ENCODE measurements around the gene CCDC3.

GRCh38 chr10:12847361-12847975 is 154.0 kb downstream of the CCDC3 start:
- TF ChIP-seq, protein P1, sequence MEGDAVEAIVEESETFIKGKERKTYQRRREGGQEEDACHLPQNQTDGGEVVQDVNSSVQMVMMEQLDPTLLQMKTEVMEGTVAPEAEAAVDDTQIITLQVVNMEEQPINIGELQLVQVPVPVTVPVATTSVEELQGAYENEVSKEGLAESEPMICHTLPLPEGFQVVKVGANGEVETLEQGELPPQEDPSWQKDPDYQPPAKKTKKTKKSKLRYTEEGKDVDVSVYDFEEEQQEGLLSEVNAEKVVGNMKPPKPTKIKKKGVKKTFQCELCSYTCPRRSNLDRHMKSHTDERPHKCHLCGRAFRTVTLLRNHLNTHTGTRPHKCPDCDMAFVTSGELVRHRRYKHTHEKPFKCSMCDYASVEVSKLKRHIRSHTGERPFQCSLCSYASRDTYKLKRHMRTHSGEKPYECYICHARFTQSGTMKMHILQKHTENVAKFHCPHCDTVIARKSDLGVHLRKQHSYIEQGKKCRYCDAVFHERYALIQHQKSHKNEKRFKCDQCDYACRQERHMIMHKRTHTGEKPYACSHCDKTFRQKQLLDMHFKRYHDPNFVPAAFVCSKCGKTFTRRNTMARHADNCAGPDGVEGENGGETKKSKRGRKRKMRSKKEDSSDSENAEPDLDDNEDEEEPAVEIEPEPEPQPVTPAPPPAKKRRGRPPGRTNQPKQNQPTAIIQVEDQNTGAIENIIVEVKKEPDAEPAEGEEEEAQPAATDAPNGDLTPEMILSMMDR (IDR thresholded peaks at IDR 0.05) = no peak
- TF ChIP-seq POLR2A (IDR thresholded peaks at IDR 0.05) = no peak
